GM12892 (cell line): Measurements from ENCODE around the gene RAB40AL.

ENCODE experiments used
- POLR2A ChIP-seq: IDR thresholded peaks from 2 replicates; pipeline ENCODE4 v1.6.1; 2011; ENCODE audit warnings: low read depth, low read length, control low read depth
- POLR2AphosphoS5 ChIP-seq: IDR thresholded peaks from 2 replicates; pipeline ENCODE4 v1.6.1; 2011; ENCODE audit warnings: low read depth, low read length, control low read depth
- TAF1 ChIP-seq: IDR thresholded peaks from 2 replicates; pipeline ENCODE4 v1.6.1; 2011; ENCODE audit warnings: low read depth, mild to moderate bottlenecking, control low read depth, low read length, borderline replicate concordance

DNA sequence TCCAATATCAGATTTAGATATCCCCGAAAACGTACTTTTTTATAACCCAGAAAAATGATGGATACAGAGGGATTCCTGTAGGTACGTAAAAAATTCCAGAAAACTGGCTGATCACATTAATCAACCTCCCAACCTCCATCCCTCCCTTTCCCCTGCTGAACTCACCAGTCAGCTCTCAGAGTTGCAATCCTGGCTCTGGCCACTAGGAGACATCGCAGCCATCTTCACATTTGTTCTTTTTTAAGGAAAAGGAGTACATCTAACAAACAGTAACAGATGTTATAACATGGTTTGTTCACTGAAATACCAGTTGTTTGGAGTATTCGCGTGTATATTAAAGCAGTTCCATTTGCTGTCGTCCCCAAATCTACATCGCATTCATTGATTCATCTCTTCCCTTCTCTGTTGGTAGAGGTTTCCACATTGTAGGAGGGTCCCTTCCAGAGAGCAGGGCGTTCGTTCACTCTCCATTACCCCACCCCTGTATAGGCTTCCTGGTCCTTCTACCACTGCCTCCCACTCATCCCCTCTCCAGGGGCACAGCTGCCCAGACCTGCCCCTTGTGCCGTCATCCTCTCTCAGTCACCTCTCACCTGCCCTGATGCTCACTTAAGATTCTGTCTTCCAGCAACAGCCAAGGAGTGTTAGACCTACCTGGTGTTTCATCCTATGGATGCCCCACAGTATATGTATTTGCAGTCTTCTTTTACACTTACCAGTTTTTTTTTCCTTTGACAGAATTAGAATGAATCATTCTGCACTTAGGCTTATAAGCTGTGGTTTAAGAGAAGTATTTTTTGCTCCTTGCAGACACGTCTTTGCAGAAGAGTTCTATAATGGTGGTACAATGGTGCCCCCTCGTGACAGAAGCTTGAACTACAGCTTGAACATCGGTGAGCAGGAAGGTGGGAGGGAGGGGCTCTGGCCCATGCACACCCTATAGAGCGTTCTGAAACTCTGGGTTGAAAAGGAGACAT lies 36.8 kb upstream of the RAB40AL start:
- TF ChIP-seq POLR2A (no peak), POLR2AphosphoS5 (no peak), TAF1 (no peak)
